Measurements from ENCODE around the gene GDA. TPM values are rescaled to one million over a fixed set of nuclear protein-coding genes. Genes with fewer than 3 reads are reported as not detected.

GDA gene
- total RNA-seq, 6 experiments from 2014 or later = 26.8 to 69.6 (median 45.3) TPM

- no peaks in the 10 kb centered on the region for H3K9me3 ChIP-seq
- TF ChIP-seq CTCF (IDR thresholded peaks at IDR 0.05) (no peak), POLR2A (IDR thresholded peaks at IDR 0.05) (no peak)
- peaks cover 0 to 45% (median 4%) of the 10 kb centered on the region in 4 donors for H3K36me3 ChIP-seq
- no peaks in the 10 kb centered on the region for H3K27me3 ChIP-seq
- DNase-seq (no peak), ATAC-seq (peak in 2 of 4 donors; percentile 17 to 26)
- no peak overlapping the region for H3K4me3 ChIP-seq
- intact Hi-C loops (cut with DNase I) = no loop called here
- WGBS (ENCODE audit: insufficient coverage, low coverage, low lambda C conversion rate, missing lambda C conversion rate) = 100% methylated on average over 1 of the region's 1 CpG
- H3K4me1 ChIP-seq = no peaks in the 10 kb centered on the region
- H3K27ac ChIP-seq = no peak overlapping the region
Observed at GRCh38 chr9:72220589-72220988, 71.3 kb downstream of the GDA start.

- TF ChIP-seq POLR2A (IDR thresholded peaks at IDR 0.05) (no peak), CTCF (IDR thresholded peaks at IDR 0.05) (no peak)
- DNase-seq (no peak), ATAC-seq (no peak)
- Histone ChIP-seq H3K9me3 (no peaks in the 10 kb centered on the region), H3K4me3 (no peak overlapping the region), H3K27ac (no peak overlapping the region), H3K4me1 (peaks cover 0 to 14% (median 0%) of the 10 kb centered on the region in 4 donors), H3K36me3 (peaks cover 0 to 34% (median 2%) of the 10 kb centered on the region in 4 donors), H3K27me3 (no peaks in the 10 kb centered on the region)
- WGBS (ENCODE audit: insufficient coverage, low coverage, low lambda C conversion rate, missing lambda C conversion rate) = 100% methylated on average over 2 of the region's 2 CpGs
- intact Hi-C loops (cut with DNase I) = no loop called here
Observed at GRCh38 chr9:72226146-72226812, 77.0 kb downstream of the GDA start.

GRCh38 chr9:72228282-72228681, 79.0 kb downstream of the GDA start:
- intact Hi-C loops (cut with DNase I) = no loop called here
- WGBS (ENCODE audit: insufficient coverage, low coverage, low lambda C conversion rate, missing lambda C conversion rate) = 36% methylated on average over 3 of the region's 3 CpGs
- H3K36me3 ChIP-seq = peaks cover 0 to 28% (median 2%) of the 10 kb centered on the region in 4 donors
- DNase-seq (peak; percentile 48 to 62 (median 59)), ATAC-seq (peak; percentile 75 to 91 (median 85))
- H3K9me3 ChIP-seq = no peaks in the 10 kb centered on the region
- TF ChIP-seq CTCF (IDR thresholded peaks at IDR 0.05) (no peak), POLR2A (IDR thresholded peaks at IDR 0.05) (no peak)
- no peak overlapping the region for H3K4me3 ChIP-seq
- H3K27ac ChIP-seq = peak overlapping the region in 2 of 3 donors; percentile 37 to 51
- no peaks in the 10 kb centered on the region for H3K27me3 ChIP-seq
- H3K4me1 ChIP-seq = peaks cover 0 to 25% (median 6%) of the 10 kb centered on the region in 4 donors

- DNase-seq (peak in 1 of 3 donors; percentile 57), ATAC-seq (peak; percentile 79 to 89 (median 83))
- H3K27ac ChIP-seq = peak overlapping the region in 2 of 3 donors; percentile 33 to 72
- H3K4me3 ChIP-seq = no peak overlapping the region
- peaks cover 0 to under 1% (median 0%) of the 10 kb centered on the region in 4 donors for H3K36me3 ChIP-seq
- TF ChIP-seq CTCF (IDR thresholded peaks at IDR 0.05) = no peak
- no peak for TF ChIP-seq POLR2A (IDR thresholded peaks at IDR 0.05)
- no peaks in the 10 kb centered on the region for H3K9me3 ChIP-seq
- H3K27me3 ChIP-seq = no peaks in the 10 kb centered on the region
- H3K4me1 ChIP-seq = peaks cover 0 to 28% (median 9%) of the 10 kb centered on the region in 4 donors
- intact Hi-C loops (cut with DNase I) = no loop called here
- 26% methylated on average over 3 of the region's 3 CpGs for WGBS (ENCODE audit: insufficient coverage, low coverage, low lambda C conversion rate, missing lambda C conversion rate)
Observed at GRCh38 chr9:72232778-72233177, 83.5 kb downstream of the GDA start.

Measured in right lobe of liver (tissue), 6 donors.